Keratinocyte (primary cell): ENCODE data around the gene PTPRN2. TPM values are rescaled to one million over a fixed set of nuclear protein-coding genes. Genes with fewer than 3 reads are reported as not detected.

Experiments used
- DNase-seq: peaks from one replicate; pipeline ENCODE4 v3.0.0-alpha.2; 2011; ENCODE audit warnings: low read depth, missing footprints, low spot score
- FAIRE-seq: peaks from 2 replicates; lab custom pipeline; 2011; peaks lifted over from hg19 to GRCh38; lab: Jason Lieb, UNC
- H2AFZ ChIP-seq: 2 replicates; pipeline ENCODE4 v1.6.0; 2012; ENCODE audit warnings: low read length, control low read depth, inconsistent platforms; ENCODE audit not compliant: control insufficient read depth
- H3K27ac ChIP-seq: 2 replicates; pipeline ENCODE4 v1.5.1; 2011; ENCODE audit warnings: low read length; ENCODE audit not compliant: control insufficient read depth, insufficient read depth
- H3K27me3 ChIP-seq: 3 replicates; pipeline ENCODE4 v1.6.0; 2011; ENCODE audit warnings: low read length; ENCODE audit not compliant: control insufficient read depth, insufficient read depth; ENCODE audit errors: extremely low read depth
- H3K36me3 ChIP-seq, 2 experiments: 2 replicates in 1 of 2; 3 replicates in 1 of 2; pipeline ENCODE4 v1.5.1; 2011; ENCODE audit warnings: low read length in 2 of 2, mild to moderate bottlenecking in 1 of 2; ENCODE audit not compliant: control insufficient read depth in 2 of 2, insufficient read depth in 2 of 2; ENCODE audit errors: extremely low read depth in 1 of 2
- H3K4me1 ChIP-seq: 3 replicates; pipeline ENCODE4 v1.5.1; 2011; ENCODE audit warnings: low read length; ENCODE audit not compliant: control insufficient read depth, insufficient read depth; ENCODE audit errors: extremely low read depth
- H3K4me2 ChIP-seq: 3 replicates; pipeline ENCODE4 v1.6.0; 2011; ENCODE audit warnings: low read depth, low read length; ENCODE audit not compliant: control insufficient read depth, insufficient read depth; ENCODE audit errors: extremely low read depth
- H3K4me3 ChIP-seq, 3 experiments: fragments of 200-600 bp in 1 of 3; sonication (generic) in 1 of 3; 2 replicates in 2 of 3; 3 replicates in 1 of 3; pipeline ENCODE4 v1.5.1; 2011 to 2016; ENCODE audit warnings: low read length in 3 of 3, mild to moderate bottlenecking in 3 of 3, control low read depth in 2 of 3, inconsistent platforms in 1 of 3, low read depth in 1 of 3, mixed read lengths in 1 of 3, mixed run types in 1 of 3, moderate library complexity in 1 of 3; ENCODE audit not compliant: control insufficient read depth in 2 of 3, insufficient read depth in 2 of 3; ENCODE audit errors: extremely low read depth in 1 of 3
- H3K79me2 ChIP-seq: 2 replicates; pipeline ENCODE4 v1.6.0; 2012; ENCODE audit warnings: low read length; ENCODE audit not compliant: control insufficient read depth, insufficient read depth
- H3K9ac ChIP-seq: 3 replicates; pipeline ENCODE4 v1.6.0; 2011; ENCODE audit warnings: low read length; ENCODE audit not compliant: control insufficient read depth, insufficient read depth; ENCODE audit errors: extremely low read depth
- H3K9me1 ChIP-seq: 3 replicates; pipeline ENCODE4 v1.6.0; 2011; ENCODE audit warnings: low read length; ENCODE audit not compliant: control insufficient read depth, insufficient read depth; ENCODE audit errors: extremely low read depth
- H3K9me3 ChIP-seq: 2 replicates; pipeline ENCODE4 v1.5.1; 2012; ENCODE audit warnings: low read depth, low read length; ENCODE audit not compliant: control insufficient read depth
- H4K20me1 ChIP-seq: 3 replicates; pipeline ENCODE4 v1.6.0; 2011; ENCODE audit warnings: low read length; ENCODE audit not compliant: control insufficient read depth, insufficient read depth; ENCODE audit errors: extremely low read depth
- CTCF ChIP-seq, 3 experiments: IDR thresholded peaks in 1 of 3; conservative IDR thresholded peaks in 1 of 3; optimal IDR thresholded peaks in 1 of 3; 2 replicates in 2 of 3; 3 replicates in 1 of 3; pipeline versions ENCODE3 to v1.5.1; 2011; ENCODE audit warnings: low read length in 3 of 3, mild to moderate bottlenecking in 3 of 3, moderate library complexity in 2 of 3, control low read depth in 1 of 3, inconsistent platforms in 1 of 3; ENCODE audit not compliant: insufficient read depth in 2 of 3; ENCODE audit errors: extremely low read depth in 1 of 3
- EZH2 ChIP-seq: IDR thresholded peaks from one replicate; pipeline ENCODE4 v1.6.1; 2012; ENCODE audit warnings: inconsistent platforms, mild to moderate bottlenecking, low read length, moderate library complexity
- dilution Hi-C: fragments of 300-500 bp; cut with MboI; formaldehyde crosslinking; loops from one replicate; pipeline ENCODE4 v1.7.0; 2020; ENCODE audit warnings: low sequenced_read_pairs; ENCODE audit not compliant: extremely low pct_ligation_motif_present
- polyA plus RNA-seq, 5 experiments: library from polyadenylated mRNA; depleted of rRNA in 3 of 5; stranded (reverse) in 3 of 5; stranded (forward) in 1 of 5; unstranded in 1 of 5; fragments of >200 nt; gene quantifications; 1 replicate in 1 of 5; 2 replicates in 3 of 5; 3 replicates in 1 of 5; pipeline versions ENCODE4 v1.2.1 to v1.2.3, GENCODE V29; 2011 to 2012; ENCODE audit warnings: missing spikeins in 2 of 5, low read depth in 1 of 5, low replicate concordance in 1 of 5

Gene PTPRN2
- polyA plus RNA-seq, 1 donor (not counting 4 experiments of a cell fraction or from before 2014, with no cell fraction given), result not detected

GRCh38 chr7:158494162-158494586 lies 93.4 kb downstream of the PTPRN2 start:
- Histone ChIP-seq H3K27ac (no peak overlapping the region), H4K20me1 (no peaks in the 10 kb centered on the region), H3K9me1 (no peaks in the 10 kb centered on the region), H3K9ac (no peak overlapping the region), H3K79me2 (no peaks in the 10 kb centered on the region), H2AFZ (no peak overlapping the region), H3K36me3 (no peaks in the 10 kb centered on the region), H3K4me3 (no peak overlapping the region), H3K27me3 (no peaks in the 10 kb centered on the region), H3K4me1 (no peaks in the 10 kb centered on the region), H3K4me2 (no peak overlapping the region), H3K9me3 (peaks cover 5% of the 10 kb centered on the region)
- DNase-seq, result no peak
- no peak for TF ChIP-seq CTCF (optimal IDR thresholded peaks at IDR 0.05 in 1 of 3, IDR thresholded peaks at IDR 0.05 in 1 of 3, conservative IDR thresholded peaks at IDR 0.05 in 1 of 3; ENCODE audit: extremely low read depth in 1 of 3, insufficient read depth in 2 of 3, low read length in 3 of 3)
- TF ChIP-seq EZH2, result no peak
- dilution Hi-C loops, result no loop called here
- no peak for FAIRE-seq

GRCh38 chr7:158492367-158492764 lies 95.3 kb downstream of the PTPRN2 start:
- Histone ChIP-seq H3K9me1 (no peaks in the 10 kb centered on the region), H3K4me2 (no peak overlapping the region), H3K27ac (no peak overlapping the region), H3K27me3 (no peaks in the 10 kb centered on the region), H2AFZ (no peak overlapping the region), H3K4me3 (no peak overlapping the region), H3K4me1 (no peaks in the 10 kb centered on the region), H4K20me1 (no peaks in the 10 kb centered on the region), H3K36me3 (no peaks in the 10 kb centered on the region), H3K79me2 (no peaks in the 10 kb centered on the region), H3K9me3 (peaks cover 5% of the 10 kb centered on the region), H3K9ac (no peak overlapping the region)
- no peak for DNase-seq
- TF ChIP-seq EZH2, result no peak
- TF ChIP-seq CTCF (optimal IDR thresholded peaks at IDR 0.05 in 1 of 3, IDR thresholded peaks at IDR 0.05 in 1 of 3, conservative IDR thresholded peaks at IDR 0.05 in 1 of 3; ENCODE audit: extremely low read depth in 1 of 3, insufficient read depth in 2 of 3, low read length in 3 of 3), result no peak
- FAIRE-seq, result no peak
- dilution Hi-C loops, result no loop called here
